ENCODE results near the gene PLA2G1B.

GRCh38 chr12:120317224-120318105, 10.1 kb downstream of the PLA2G1B start:
- TF ChIP-seq CTCF (IDR thresholded peaks at IDR 0.05; ENCODE audit: insufficient read depth, low read length, poor library complexity, severe bottlenecking) (no peak), EZH2phosphoT487 (conservative IDR thresholded peaks at IDR 0.05; ENCODE audit: low read length) (no peak)

All from SU-DHL-6 (cell line).